ENCODE results near the gene SPOCK1.

SPOCK1 gene

DNA sequence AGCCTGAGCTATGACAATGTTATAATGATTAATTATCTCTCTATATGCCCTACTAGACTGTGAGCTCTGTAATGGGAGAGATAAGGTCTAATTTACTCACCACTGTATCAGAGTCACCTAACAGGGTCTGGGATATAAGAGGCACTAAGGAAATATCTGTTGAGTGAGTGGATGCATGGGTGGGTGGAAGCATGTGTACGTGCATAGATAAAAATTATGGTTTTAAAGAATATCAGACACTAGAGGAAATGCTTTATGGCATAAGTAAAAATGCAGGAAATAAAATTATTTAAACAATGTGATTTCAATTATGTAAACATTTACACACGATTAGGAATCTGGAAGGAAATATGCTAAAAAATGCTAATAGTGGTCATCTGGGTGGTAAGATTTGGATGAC is 137.8 kb downstream of the SPOCK1 start:
- no peak for DNase-seq (ENCODE audit: extremely low read depth, low read depth)
- TF ChIP-seq, protein P1, sequence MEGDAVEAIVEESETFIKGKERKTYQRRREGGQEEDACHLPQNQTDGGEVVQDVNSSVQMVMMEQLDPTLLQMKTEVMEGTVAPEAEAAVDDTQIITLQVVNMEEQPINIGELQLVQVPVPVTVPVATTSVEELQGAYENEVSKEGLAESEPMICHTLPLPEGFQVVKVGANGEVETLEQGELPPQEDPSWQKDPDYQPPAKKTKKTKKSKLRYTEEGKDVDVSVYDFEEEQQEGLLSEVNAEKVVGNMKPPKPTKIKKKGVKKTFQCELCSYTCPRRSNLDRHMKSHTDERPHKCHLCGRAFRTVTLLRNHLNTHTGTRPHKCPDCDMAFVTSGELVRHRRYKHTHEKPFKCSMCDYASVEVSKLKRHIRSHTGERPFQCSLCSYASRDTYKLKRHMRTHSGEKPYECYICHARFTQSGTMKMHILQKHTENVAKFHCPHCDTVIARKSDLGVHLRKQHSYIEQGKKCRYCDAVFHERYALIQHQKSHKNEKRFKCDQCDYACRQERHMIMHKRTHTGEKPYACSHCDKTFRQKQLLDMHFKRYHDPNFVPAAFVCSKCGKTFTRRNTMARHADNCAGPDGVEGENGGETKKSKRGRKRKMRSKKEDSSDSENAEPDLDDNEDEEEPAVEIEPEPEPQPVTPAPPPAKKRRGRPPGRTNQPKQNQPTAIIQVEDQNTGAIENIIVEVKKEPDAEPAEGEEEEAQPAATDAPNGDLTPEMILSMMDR (IDR thresholded peaks at IDR 0.05; ENCODE audit: low read depth, low read length, missing control alignments): no peak
- H3K4me3 ChIP-seq (replicated peaks; ENCODE audit: low read depth, low read length): no peak overlapping the region

DNA sequence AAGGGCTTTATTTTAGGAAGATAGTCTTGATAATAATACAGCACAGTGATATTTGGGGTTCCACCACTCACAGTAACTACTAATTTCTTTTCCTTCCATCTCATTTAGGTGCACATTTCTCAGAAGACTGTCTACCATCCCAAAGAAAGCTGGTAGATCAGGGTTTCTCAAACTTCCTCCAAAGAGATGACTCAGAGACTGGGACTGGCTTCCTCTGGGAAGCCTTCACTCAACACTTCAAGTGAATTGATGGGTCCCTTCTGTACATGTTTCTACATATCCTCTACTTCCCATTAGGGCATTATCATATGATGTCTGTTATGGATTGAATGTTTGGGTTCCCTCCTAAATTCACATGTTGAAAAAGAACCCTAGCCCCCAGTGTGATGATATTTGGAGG is 138.5 kb downstream of the SPOCK1 start:
- no peak overlapping the region for H3K4me3 ChIP-seq (replicated peaks; ENCODE audit: low read depth, low read length)
- TF ChIP-seq, protein P1 (IDR thresholded peaks at IDR 0.05; ENCODE audit: low read depth, low read length, missing control alignments): no peak
- no peak for DNase-seq (ENCODE audit: extremely low read depth, low read depth)

DNA sequence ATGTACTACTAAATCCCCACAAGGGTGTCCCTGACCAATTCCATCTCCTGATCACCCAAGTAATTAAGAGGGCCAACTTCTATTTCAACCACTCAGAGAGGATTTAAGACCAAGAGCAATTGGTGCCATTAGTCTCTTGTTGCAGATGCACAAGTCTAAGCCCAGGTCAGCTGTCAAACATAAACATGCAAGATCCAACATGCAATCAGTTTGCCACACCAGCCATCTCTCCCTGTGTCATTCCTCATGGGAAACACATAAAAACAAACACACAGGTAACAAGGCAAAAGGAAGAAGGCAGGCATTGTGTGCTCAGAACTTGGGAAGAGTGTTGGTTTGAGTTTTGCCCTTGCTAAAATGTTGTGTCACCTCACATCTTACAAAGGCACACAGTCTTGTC is 139.2 kb downstream of the SPOCK1 start:
- TF ChIP-seq, protein P1 (IDR thresholded peaks at IDR 0.05; ENCODE audit: low read depth, low read length, missing control alignments): no peak
- H3K4me3 ChIP-seq (replicated peaks; ENCODE audit: low read depth, low read length): no peak overlapping the region
- no peak for DNase-seq (ENCODE audit: extremely low read depth, low read depth)

DNA sequence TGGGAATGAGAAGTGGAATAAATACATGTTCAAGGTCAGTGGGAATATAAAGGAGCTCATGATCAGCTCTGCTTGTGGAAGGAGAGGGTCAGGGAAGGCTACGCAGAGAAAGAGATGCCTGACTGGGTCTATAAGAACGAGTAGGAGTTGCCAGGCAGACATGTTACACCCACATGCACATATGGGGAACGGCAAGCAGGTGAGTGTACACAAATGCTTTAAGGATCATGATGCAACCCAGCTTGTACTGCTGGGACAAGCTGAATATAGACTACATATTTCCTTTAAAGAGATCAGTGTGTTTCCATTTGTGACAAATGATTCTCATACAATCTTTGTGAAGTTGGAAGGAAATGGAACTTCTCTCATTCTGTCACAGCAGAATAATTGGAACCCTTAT is 141.7 kb downstream of the SPOCK1 start:
- TF ChIP-seq, protein P1 (IDR thresholded peaks at IDR 0.05; ENCODE audit: low read depth, low read length, missing control alignments): no peak
- no peak for DNase-seq (ENCODE audit: extremely low read depth, low read depth)
- no peak overlapping the region for H3K4me3 ChIP-seq (replicated peaks; ENCODE audit: low read depth, low read length)

DNA sequence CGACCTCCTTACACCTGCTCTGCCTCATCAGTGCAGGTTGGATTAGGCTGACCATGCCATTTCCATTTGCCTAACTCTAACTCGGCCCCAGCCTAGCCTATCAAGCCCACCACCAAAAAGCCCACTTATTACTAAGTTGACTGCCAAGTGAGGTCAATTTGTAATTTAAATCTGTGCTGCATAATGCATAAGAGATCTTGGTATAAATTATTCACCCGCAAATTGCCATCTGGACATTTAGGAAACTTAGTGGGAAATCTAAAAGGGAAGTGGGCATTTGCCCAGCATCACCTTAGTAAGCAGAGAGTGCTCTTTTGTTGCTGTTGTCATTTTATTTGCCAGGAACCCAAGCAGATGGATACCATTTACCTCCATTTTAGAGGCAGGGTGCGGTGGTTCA is 143.0 kb downstream of the SPOCK1 start:
- TF ChIP-seq, protein P1 (IDR thresholded peaks at IDR 0.05; ENCODE audit: low read depth, low read length, missing control alignments): no peak
- no peak for DNase-seq (ENCODE audit: extremely low read depth, low read depth)
- H3K4me3 ChIP-seq (replicated peaks; ENCODE audit: low read depth, low read length): no peak overlapping the region

DNA sequence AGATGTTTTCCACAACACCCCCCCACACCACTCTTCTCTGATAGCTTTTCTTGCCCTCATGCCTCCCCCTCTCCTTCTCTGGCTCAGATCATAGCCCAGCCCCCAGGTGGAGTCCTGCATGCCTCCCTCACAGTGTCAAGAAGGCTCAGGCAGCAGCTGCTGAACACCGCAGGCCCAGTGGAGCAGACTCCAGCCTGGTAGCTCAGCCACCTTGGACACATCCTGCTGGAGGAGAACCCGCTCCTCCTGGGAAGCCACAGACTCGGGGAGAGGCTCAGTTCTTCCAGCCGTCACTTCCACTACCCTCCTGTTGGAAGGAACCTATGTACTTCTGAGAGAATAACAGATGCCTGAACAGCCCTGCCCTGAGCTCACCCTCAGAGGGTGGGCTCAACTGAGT is 143.4 kb downstream of the SPOCK1 start:
- no peak for DNase-seq (ENCODE audit: extremely low read depth, low read depth)
- no peak overlapping the region for H3K4me3 ChIP-seq (replicated peaks; ENCODE audit: low read depth, low read length)
- TF ChIP-seq, protein P1 (IDR thresholded peaks at IDR 0.05; ENCODE audit: low read depth, low read length, missing control alignments): no peak

DNA sequence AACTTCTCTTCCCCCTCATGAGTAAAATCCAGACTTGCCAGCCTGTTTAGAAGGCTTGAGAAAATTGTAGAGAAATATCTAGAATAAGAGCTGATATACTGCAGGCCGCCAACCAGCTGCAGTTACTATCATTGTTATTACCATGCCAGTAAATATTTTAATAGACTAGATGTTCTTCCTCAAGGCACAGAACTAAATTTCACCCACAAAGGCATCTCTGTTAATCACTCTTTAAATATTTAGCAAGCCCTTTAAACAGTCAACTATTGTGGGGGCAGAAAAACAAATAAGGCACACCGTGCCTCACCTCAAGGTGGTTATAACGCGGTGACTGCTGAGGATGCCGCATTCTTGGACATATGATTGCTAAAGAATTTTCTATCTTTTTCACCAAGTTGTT is 147.0 kb downstream of the SPOCK1 start:
- no peak for DNase-seq (ENCODE audit: extremely low read depth, low read depth)
- H3K4me3 ChIP-seq (replicated peaks; ENCODE audit: low read depth, low read length): no peak overlapping the region
- TF ChIP-seq, protein P1 (IDR thresholded peaks at IDR 0.05; ENCODE audit: low read depth, low read length, missing control alignments): no peak
